HG03354 (cell line): ENCODE results near the gene MAML2.
A peak's percentile ranks its signal among the peaks of the same experiment; 100 is the strongest.

Source experiments
- ATAC-seq: cut with Tn5 transposase; IDR thresholded peaks from one replicate; pipeline ENCODE4 v1.9.1; 2021; ENCODE audit warnings: mild to moderate bottlenecking; ENCODE audit not compliant: unreplicated experiment, poor library complexity, severe bottlenecking

MAML2 gene

GRCh38 chr11:96043291-96043690 is 299.7 kb downstream of the MAML2 start:
- ATAC-seq, result no peak

- ATAC-seq, result no peak
Observed at GRCh38 chr11:96038046-96038445, 304.9 kb downstream of the MAML2 start.

- ATAC-seq, result peak; percentile 56
Observed at GRCh38 chr11:96037405-96037949, 305.5 kb downstream of the MAML2 start.

- no peak for ATAC-seq
Observed at GRCh38 chr11:96036863-96037262, 306.1 kb downstream of the MAML2 start.

GRCh38 chr11:96035740-96036078 is 307.3 kb downstream of the MAML2 start:
- ATAC-seq, result no peak

GRCh38 chr11:96035031-96035739 is 307.8 kb downstream of the MAML2 start:
- ATAC-seq, result no peak

- ATAC-seq, result no peak
Observed at GRCh38 chr11:96033599-96033998, 309.4 kb downstream of the MAML2 start.

- ATAC-seq, result no peak
Observed at GRCh38 chr11:96033095-96033494, 309.9 kb downstream of the MAML2 start.

- ATAC-seq, result no peak
Observed at GRCh38 chr11:96028746-96029145, 314.2 kb downstream of the MAML2 start.

GRCh38 chr11:96027021-96027420 is 316.0 kb downstream of the MAML2 start:
- ATAC-seq, result no peak

GRCh38 chr11:96026310-96026709 is 316.7 kb downstream of the MAML2 start:
- ATAC-seq, result no peak

- ATAC-seq, result no peak
Observed at GRCh38 chr11:96024666-96025065, 318.3 kb downstream of the MAML2 start.

- no peak for ATAC-seq
Observed at GRCh38 chr11:96023275-96023674, 319.7 kb downstream of the MAML2 start.

GRCh38 chr11:96021901-96022650 is 320.9 kb downstream of the MAML2 start:
- no peak for ATAC-seq

- ATAC-seq, result no peak
Observed at GRCh38 chr11:96019810-96020747, 322.9 kb downstream of the MAML2 start.

- no peak for ATAC-seq
Observed at GRCh38 chr11:96019281-96019680, 323.7 kb downstream of the MAML2 start.

- ATAC-seq, result no peak
Observed at GRCh38 chr11:96017856-96018255, 325.1 kb downstream of the MAML2 start.

GRCh38 chr11:96016978-96017502 is 326.0 kb downstream of the MAML2 start:
- no peak for ATAC-seq

GRCh38 chr11:96015906-96016565 is 327.0 kb downstream of the MAML2 start:
- ATAC-seq, result no peak
